ENCODE results near the gene ADGRE2.
"Not testable (repeated sequence)": the region's sequence is repeated elsewhere in the genome, so short reads cannot be mapped to it uniquely, and the experiment has no call there.

ADGRE2 gene

GRCh38 chr19:14772995-14773394 is 5.4 kb downstream of the ADGRE2 start:
- in situ Hi-C loops (cut with HindIII; ENCODE audit: low pct_unique_long_range_greater_than_20kb, low sequenced_read_pairs) = no loop called here
- no peak for DNase-seq (ENCODE audit: low read depth in 1 of 2, low spot score in 1 of 2)
- TF ChIP-seq JUND (IDR thresholded peaks at IDR 0.05; ENCODE audit: low read depth) = no peak

DNA sequence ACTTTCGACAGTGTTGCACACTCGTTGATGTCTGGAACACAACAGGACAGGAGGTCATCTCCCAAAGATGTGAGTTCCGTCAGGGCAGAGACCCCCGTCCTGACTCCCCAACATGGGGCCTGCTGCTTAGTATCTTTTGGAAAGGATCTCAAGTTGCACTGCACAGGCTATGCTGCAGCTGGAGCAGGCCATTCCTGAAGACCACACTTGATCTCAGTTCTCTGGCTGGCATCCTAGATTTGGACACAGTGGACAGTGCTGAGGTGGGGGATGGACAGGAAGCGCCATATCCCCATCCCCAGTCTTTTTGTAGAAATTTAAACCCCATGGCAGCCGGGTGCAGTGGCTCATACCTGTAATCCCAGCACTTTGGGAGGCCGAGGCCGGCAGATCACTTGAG is 5.9 kb downstream of the ADGRE2 start:
- in situ Hi-C loops (cut with HindIII; ENCODE audit: low pct_unique_long_range_greater_than_20kb, low sequenced_read_pairs) = no loop called here
- no peak for TF ChIP-seq JUND (IDR thresholded peaks at IDR 0.05; ENCODE audit: low read depth)
- no peak for DNase-seq (ENCODE audit: low read depth in 1 of 2, low spot score in 1 of 2)

DNA sequence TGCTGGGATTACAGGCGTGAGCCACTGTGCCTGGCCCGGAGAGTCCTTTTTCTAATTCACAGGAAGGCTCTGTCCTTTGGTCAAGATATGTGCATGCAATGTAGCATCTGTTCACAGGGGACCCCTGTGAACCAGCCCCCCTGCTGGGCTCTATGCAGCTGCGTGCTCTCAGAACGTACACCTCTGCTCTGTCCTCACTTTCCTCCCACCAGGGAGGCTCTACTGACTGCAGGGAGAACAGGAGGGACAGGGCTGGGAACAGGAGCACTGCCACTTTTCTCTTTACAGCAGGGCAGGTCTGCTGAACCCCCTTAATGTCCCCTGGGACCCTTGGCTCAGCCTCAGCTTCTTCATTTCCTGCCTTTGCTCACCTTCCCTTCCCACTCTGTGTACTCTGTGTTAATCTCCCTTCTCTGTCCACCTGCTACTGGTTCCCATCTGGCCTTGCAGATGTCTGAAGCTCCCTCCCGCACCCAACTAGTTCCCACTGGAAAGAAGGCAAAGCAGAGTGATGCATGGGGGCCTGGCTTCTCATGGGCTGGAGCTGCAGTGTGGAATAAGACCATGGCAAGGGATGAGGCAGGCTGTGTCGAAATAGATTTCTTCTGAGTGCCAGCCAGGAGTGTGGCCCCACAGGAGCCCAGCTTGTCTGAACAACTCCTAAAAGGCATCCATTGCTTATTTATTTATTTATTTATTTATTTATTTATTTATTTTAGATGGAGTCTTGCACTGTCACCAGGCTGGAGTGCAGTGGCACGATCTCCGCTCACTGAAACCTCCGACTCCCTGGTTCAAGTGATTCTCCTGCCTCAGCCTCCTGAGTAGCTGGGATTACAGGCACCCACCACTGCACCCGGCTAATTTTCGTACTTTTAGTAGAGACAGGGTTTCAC is 7.2 kb downstream of the ADGRE2 start:
- in situ Hi-C loops (cut with HindIII; ENCODE audit: low pct_unique_long_range_greater_than_20kb, low sequenced_read_pairs) = no loop called here
- TF ChIP-seq JUND (IDR thresholded peaks at IDR 0.05; ENCODE audit: low read depth) = no peak
- DNase-seq (ENCODE audit: low read depth in 1 of 2, low spot score in 1 of 2) = no peak

DNA sequence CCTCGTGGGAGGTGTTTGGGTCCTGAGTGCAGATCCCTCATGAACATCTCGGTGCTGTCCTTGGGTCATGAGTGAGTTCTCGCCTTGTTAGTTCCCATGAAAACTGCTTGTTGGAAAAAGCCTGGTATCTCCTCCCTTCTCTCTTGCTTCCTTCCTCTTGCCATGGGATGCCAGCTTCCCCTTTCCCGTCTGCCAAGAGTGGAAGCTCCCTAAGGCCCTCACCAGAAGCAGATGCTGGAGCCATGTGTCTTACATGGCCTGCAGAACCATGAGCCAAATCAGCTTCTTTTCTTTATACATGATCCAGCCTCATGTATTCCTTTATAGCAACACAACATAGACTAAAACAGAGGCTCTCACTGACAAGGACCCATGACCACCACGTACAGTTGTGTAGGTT is 8.2 kb downstream of the ADGRE2 start:
- TF ChIP-seq JUND (IDR thresholded peaks at IDR 0.05; ENCODE audit: low read depth) = no peak
- DNase-seq (ENCODE audit: low read depth in 1 of 2, low spot score in 1 of 2) = no peak
- in situ Hi-C loops (cut with HindIII; ENCODE audit: low pct_unique_long_range_greater_than_20kb, low sequenced_read_pairs) = no loop called here

GRCh38 chr19:14769201-14769600 is 9.2 kb downstream of the ADGRE2 start:
- no peak for DNase-seq (ENCODE audit: low read depth in 1 of 2, low spot score in 1 of 2)
- TF ChIP-seq JUND (IDR thresholded peaks at IDR 0.05; ENCODE audit: low read depth) = no peak
- in situ Hi-C loops (cut with HindIII; ENCODE audit: low pct_unique_long_range_greater_than_20kb, low sequenced_read_pairs) = no loop called here

DNA sequence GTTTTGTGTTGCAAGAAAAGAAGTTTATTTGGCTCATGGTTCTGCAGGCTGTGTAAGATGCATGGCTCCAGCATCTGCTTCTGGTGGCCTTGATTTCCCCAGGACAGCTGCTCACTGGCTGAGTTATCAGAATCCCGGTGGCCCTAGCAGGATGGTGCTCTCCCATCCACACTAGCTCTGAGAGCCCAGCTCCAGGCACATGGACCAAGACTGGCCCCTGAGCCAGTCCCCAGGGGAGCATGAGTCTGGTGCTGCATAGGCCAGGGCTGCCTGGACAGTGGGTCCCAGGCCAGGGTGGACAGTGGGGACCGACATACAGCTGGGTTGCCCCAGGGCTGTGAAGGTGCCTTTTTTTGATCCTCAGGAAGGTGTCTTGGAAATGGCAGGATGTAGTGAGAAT is 10.4 kb downstream of the ADGRE2 start:
- in situ Hi-C loops (cut with HindIII; ENCODE audit: low pct_unique_long_range_greater_than_20kb, low sequenced_read_pairs) = no loop called here
- DNase-seq (ENCODE audit: low read depth in 1 of 2, low spot score in 1 of 2) = no peak
- no peak for TF ChIP-seq JUND (IDR thresholded peaks at IDR 0.05; ENCODE audit: low read depth)

- no peak for TF ChIP-seq JUND (IDR thresholded peaks at IDR 0.05; ENCODE audit: low read depth)
- in situ Hi-C loops (cut with HindIII; ENCODE audit: low pct_unique_long_range_greater_than_20kb, low sequenced_read_pairs) = no loop called here
- no peak for DNase-seq (ENCODE audit: low read depth in 1 of 2, low spot score in 1 of 2)
These were observed 10.8 kb downstream of the ADGRE2 start for GRCh38 chr19:14767466-14767971.

- in situ Hi-C loops (cut with HindIII; ENCODE audit: low pct_unique_long_range_greater_than_20kb, low sequenced_read_pairs); DNase-seq (ENCODE audit: low read depth in 1 of 2, low spot score in 1 of 2): not testable (repeated sequence)
These were observed 12.5 kb downstream of the ADGRE2 start for GRCh38 chr19:14765841-14766240.

GRCh38 chr19:14765403-14765802 is 13.0 kb downstream of the ADGRE2 start:
- DNase-seq (ENCODE audit: low read depth in 1 of 2, low spot score in 1 of 2); in situ Hi-C loops (cut with HindIII; ENCODE audit: low pct_unique_long_range_greater_than_20kb, low sequenced_read_pairs): not testable (repeated sequence)

GRCh38 chr19:14764401-14764800 is 14.0 kb downstream of the ADGRE2 start:
- DNase-seq (ENCODE audit: low read depth in 1 of 2, low spot score in 1 of 2) = no peak
- no peak for TF ChIP-seq JUND (IDR thresholded peaks at IDR 0.05; ENCODE audit: low read depth)
- in situ Hi-C loops (cut with HindIII; ENCODE audit: low pct_unique_long_range_greater_than_20kb, low sequenced_read_pairs) = no loop called here

GRCh38 chr19:14763497-14764145 is 14.7 kb downstream of the ADGRE2 start:
- no peak for TF ChIP-seq JUND (IDR thresholded peaks at IDR 0.05; ENCODE audit: low read depth)
- DNase-seq (ENCODE audit: low read depth in 1 of 2, low spot score in 1 of 2) = no peak
- in situ Hi-C loops (cut with HindIII; ENCODE audit: low pct_unique_long_range_greater_than_20kb, low sequenced_read_pairs) = no loop called here

DNA sequence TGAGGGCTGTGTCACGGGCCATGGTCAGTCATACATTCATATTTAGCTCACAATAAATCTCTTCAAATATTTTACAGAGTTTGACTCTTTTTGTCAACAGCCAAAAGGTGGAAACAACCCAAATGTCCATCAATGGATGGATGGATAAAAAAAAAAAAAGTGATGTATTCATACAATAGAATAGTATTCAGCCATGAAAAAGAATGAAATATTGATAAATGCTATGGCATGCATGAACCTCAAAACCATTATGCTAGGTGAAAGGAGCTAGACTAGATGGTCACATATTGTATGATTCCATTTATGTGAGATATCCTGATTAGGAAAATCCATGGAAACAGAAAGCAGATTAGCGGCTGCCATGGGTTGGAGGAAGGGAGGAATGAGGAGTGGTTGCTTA is 16.2 kb downstream of the ADGRE2 start:
- in situ Hi-C loops (cut with HindIII; ENCODE audit: low pct_unique_long_range_greater_than_20kb, low sequenced_read_pairs) = no loop called here
- TF ChIP-seq JUND (IDR thresholded peaks at IDR 0.05; ENCODE audit: low read depth) = no peak
- DNase-seq (ENCODE audit: low read depth in 1 of 2, low spot score in 1 of 2) = no peak

- TF ChIP-seq JUND (IDR thresholded peaks at IDR 0.05; ENCODE audit: low read depth) = no peak
- DNase-seq (ENCODE audit: low read depth in 1 of 2, low spot score in 1 of 2) = peak in 1 of 2 experiments; percentile 92
- in situ Hi-C loops (cut with HindIII; ENCODE audit: low pct_unique_long_range_greater_than_20kb, low sequenced_read_pairs) = no loop called here
These were observed 16.8 kb downstream of the ADGRE2 start for GRCh38 chr19:14761607-14762006.
